Measurements from ENCODE around the gene PALLD.

PALLD gene

DNA sequence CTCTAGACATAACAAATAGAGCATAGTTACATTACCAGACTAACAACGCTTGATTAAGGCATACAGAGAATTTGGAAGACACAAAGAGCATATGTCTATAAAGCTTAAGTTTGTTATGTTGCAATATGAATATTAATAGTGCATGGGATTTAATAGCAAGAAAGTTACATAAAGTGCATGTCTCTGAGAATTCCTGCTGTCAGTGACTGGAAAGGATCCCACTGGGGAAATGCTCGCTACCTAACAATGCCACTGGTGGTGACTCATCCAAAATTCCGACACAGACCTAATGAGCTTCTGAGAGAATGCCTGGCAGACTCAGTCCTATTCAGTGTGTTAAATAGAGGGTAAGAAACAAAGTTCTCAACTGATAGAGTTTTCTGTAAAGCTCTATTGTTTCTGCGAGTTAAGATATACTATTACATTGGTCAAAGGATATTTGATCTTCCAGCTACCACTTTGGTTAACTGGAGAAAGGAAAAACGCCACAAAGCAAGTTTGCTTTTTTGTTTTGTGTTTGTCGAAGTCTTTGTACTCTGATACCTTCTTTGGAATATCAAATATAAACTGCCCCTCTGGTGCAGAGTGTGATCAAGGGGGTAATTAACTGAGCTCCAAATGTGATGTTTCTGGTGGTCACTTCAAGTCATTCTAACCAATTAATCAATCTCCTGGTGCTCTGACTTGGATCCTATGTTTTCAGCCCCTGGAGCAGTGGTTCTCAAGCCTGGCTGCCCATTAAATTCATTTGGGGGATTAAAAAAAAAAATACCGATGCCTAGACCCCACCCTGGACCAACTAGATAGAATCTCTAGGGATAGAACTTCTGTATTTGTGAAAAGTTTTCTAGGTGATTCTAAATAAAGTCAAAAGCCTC, 107.9 kb downstream of the PALLD start:
- no peak for FAIRE-seq

DNA sequence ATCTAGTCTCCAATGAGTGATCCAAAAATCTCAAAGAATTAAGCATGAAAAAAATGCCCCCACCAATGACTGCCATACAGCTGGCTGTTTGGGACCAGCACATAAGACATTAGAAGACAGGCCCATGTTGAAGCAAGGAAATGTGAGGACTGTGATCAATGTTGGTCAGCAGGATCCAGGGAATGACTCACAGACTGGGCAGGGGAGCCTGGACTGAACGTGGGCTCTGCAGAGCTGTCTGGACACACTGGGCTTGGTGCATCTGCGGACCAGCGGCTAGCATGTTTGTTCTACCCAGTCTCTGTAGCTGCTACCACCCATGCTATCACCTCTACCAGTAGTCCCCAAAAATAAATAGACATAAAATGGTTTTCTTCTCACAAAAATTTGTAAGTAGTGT, 108.6 kb downstream of the PALLD start:
- no peak for TF ChIP-seq CTCF (IDR thresholded peaks at IDR 0.05; ENCODE audit: insufficient read depth, missing control alignments)
- no peak for DNase-seq (ENCODE audit: insufficient read length, low spot score)
- no peak for FAIRE-seq

More for the DNA sequence above, 107.9 kb downstream of the PALLD start:
- DNase-seq (ENCODE audit: insufficient read length, low spot score): no peak
- TF ChIP-seq CTCF (IDR thresholded peaks at IDR 0.05; ENCODE audit: insufficient read depth, missing control alignments): no peak

GRCh38 chr4:168607215-168607614, 110.4 kb downstream of the PALLD start:
- TF ChIP-seq CTCF (IDR thresholded peaks at IDR 0.05; ENCODE audit: insufficient read depth, missing control alignments): no peak
- no peak for FAIRE-seq
- no peak for DNase-seq (ENCODE audit: insufficient read length, low spot score)

DNA sequence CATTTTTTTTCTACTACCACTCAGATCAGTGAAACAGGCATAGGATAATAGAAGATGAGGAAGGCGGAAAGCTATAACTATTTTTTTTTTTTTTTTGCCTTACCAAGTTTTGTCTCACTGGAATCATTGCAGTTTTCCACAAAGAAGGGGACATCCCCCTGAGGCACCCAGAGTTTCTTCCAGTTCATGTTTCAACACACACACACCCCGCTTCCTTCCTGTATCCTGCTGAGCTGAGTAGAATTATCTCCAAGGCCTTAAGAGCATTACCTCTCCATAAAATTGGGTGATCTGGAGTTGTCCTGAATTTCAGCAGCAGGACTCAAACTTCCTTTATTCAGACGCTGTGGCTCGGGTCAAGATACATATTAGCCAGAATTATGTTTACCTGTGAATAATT, 111.9 kb downstream of the PALLD start:
- FAIRE-seq: no peak
- TF ChIP-seq CTCF (IDR thresholded peaks at IDR 0.05; ENCODE audit: insufficient read depth, missing control alignments): no peak
- DNase-seq (ENCODE audit: insufficient read length, low spot score): no peak

DNA sequence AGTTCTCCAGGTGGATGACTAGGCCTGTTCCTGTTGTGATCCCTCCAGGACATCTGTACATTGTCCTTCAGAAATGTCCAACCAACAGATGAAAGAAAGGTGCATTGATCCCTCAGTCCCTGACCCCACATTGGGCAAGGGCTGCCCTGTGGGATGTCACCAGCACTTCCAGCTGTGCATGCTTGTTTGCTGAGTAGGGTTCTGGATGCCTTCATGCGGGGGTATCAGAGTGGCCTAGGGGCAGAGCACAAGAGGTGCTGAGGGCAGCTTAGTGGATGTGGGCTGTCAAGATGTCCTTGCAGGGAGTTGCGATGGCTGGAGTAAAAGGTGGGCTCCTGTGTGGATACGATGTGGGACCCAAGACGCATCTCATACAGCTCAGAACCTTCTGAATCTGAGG, 112.5 kb downstream of the PALLD start:
- FAIRE-seq (no peak), DNase-seq (ENCODE audit: insufficient read length, low spot score) (no peak)
- no peak for TF ChIP-seq CTCF (IDR thresholded peaks at IDR 0.05; ENCODE audit: insufficient read depth, missing control alignments)

DNA sequence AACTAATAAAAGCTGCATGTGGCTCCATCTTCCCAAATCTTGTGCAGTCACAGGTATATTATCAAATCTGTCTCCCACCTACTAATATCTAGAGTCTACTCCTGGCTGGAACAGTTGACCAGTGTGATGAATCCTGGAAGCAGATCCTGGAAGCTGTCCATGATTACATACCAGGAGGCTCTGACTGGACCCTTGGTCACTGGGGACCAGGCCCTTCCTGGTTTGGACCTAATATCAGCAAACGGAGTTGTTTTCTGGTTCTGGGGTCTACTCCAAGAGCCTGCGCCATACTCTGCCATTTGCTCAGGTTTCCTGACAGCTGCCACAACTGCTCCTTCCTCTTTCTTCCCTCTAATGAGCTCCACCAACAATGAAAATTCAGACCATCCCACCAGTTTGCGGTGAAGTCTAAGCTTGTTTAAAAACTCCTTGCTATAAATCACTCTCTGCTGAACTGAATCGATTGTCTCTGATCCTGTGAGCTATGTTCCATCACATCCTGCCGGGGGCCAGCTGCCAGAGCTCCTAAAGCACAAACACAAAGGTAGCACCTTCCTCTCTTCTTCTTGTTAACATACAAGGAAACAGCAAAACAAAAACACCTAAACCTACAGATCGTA, 114.2 kb downstream of the PALLD start:
- DNase-seq (ENCODE audit: insufficient read length, low spot score) (no peak), FAIRE-seq (no peak)
- no peak for TF ChIP-seq CTCF (IDR thresholded peaks at IDR 0.05; ENCODE audit: insufficient read depth, missing control alignments)

Measured in D721Med (cell line).